ENCODE measurements around the gene GUCY2C. TPM values are rescaled to one million over a fixed set of nuclear protein-coding genes. Genes with fewer than 3 reads are reported as not detected.

GUCY2C gene
- total RNA-seq, 1 donor from 2014 or later = 0.11 TPM

GRCh38 chr12:14614704-14615121, 81.7 kb downstream of the GUCY2C start:
- Histone ChIP-seq H3K27me3 (ENCODE audit: low read depth) (no peaks in the 10 kb centered on the region), H3K36me3 (no peaks in the 10 kb centered on the region), H3K27ac (replicated peaks) (no peak overlapping the region), H3K4me3 (no peak overlapping the region), H3K9me3 (replicated peaks) (peaks cover 18% of the 10 kb centered on the region), H3K4me1 (peaks cover 50% of the 10 kb centered on the region)
- TF ChIP-seq, protein P1, sequence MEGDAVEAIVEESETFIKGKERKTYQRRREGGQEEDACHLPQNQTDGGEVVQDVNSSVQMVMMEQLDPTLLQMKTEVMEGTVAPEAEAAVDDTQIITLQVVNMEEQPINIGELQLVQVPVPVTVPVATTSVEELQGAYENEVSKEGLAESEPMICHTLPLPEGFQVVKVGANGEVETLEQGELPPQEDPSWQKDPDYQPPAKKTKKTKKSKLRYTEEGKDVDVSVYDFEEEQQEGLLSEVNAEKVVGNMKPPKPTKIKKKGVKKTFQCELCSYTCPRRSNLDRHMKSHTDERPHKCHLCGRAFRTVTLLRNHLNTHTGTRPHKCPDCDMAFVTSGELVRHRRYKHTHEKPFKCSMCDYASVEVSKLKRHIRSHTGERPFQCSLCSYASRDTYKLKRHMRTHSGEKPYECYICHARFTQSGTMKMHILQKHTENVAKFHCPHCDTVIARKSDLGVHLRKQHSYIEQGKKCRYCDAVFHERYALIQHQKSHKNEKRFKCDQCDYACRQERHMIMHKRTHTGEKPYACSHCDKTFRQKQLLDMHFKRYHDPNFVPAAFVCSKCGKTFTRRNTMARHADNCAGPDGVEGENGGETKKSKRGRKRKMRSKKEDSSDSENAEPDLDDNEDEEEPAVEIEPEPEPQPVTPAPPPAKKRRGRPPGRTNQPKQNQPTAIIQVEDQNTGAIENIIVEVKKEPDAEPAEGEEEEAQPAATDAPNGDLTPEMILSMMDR (IDR thresholded peaks at IDR 0.05; ENCODE audit: borderline replicate concordance) = no peak
- DNase-seq = no peak
- intact Hi-C loops (cut with micrococcal nuclease) = loop anchor here (5.0 kb wide), 1 partner anchor 377 kb away; no protein-coding TSS in a partner anchor

DNA sequence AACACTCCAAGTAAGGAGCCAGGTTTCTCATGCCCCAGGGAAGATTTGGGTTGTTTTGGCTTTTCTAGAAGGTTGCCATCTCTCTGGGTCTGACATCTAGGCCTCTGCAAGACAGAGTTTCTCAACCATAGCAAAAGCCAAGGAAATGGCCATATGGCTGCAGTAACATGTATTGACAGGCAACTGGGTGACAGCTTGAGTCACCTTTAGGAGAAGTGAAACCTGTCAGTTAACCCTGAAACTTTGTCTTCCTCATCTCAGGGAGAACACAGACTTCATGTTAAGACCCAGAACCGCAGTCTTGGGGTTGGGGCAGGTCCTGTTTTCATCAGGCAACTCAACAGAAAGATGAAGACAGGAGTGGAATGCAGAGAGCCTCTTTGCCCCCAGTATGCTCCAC, 82.7 kb downstream of the GUCY2C start:
- Histone ChIP-seq H3K4me3 (no peak overlapping the region), H3K27me3 (ENCODE audit: low read depth) (no peaks in the 10 kb centered on the region), H3K4me1 (peaks cover 40% of the 10 kb centered on the region), H3K9me3 (replicated peaks) (peaks cover 21% of the 10 kb centered on the region), H3K27ac (replicated peaks) (peak overlapping the region; percentile 75), H3K36me3 (no peaks in the 10 kb centered on the region)
- DNase-seq = no peak
- TF ChIP-seq, protein P1 (IDR thresholded peaks at IDR 0.05; ENCODE audit: borderline replicate concordance) = no peak
- intact Hi-C loops (cut with micrococcal nuclease) = no loop called here

- TF ChIP-seq, protein P1 (IDR thresholded peaks at IDR 0.05; ENCODE audit: borderline replicate concordance) = no peak
- Histone ChIP-seq H3K4me3 (peak overlapping the region; percentile 32), H3K36me3 (no peaks in the 10 kb centered on the region), H3K9me3 (replicated peaks) (peaks cover 29% of the 10 kb centered on the region), H3K4me1 (peaks cover 39% of the 10 kb centered on the region), H3K27ac (replicated peaks) (peak overlapping the region; percentile 75), H3K27me3 (ENCODE audit: low read depth) (no peaks in the 10 kb centered on the region)
- no peak for DNase-seq
- intact Hi-C loops (cut with micrococcal nuclease) = no loop called here
Measured at GRCh38 chr12:14612898-14613445, 83.4 kb downstream of the GUCY2C start.

DNA sequence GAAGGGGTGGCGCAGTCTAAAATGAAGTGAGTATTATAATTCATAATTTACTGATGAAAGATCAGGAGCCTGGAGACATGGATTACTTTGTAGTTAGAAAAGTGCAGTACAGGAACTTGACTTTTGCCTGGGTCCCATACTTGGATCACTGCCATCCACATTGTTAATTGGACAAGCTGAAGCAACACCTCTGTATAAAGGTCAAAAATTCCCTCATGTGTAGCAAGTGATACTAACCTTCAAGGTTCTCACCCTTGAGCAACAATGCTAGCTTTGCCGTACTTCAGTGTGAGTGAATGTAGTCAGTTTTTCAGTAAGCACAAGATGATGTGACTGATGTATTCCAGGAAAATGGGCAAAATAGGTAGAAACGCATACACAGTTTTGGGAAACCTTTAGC, 84.1 kb downstream of the GUCY2C start:
- TF ChIP-seq, protein P1 (IDR thresholded peaks at IDR 0.05; ENCODE audit: borderline replicate concordance) = no peak
- H3K27ac ChIP-seq (replicated peaks) = peak overlapping the region; percentile 75
- DNase-seq = no peak
- H3K4me1 ChIP-seq = peaks cover 39% of the 10 kb centered on the region
- H3K4me3 ChIP-seq = no peak overlapping the region
- H3K27me3 ChIP-seq (ENCODE audit: low read depth) = no peaks in the 10 kb centered on the region
- intact Hi-C loops (cut with micrococcal nuclease) = no loop called here
- H3K36me3 ChIP-seq = no peaks in the 10 kb centered on the region
- H3K9me3 ChIP-seq (replicated peaks) = peaks cover 36% of the 10 kb centered on the region

DNA sequence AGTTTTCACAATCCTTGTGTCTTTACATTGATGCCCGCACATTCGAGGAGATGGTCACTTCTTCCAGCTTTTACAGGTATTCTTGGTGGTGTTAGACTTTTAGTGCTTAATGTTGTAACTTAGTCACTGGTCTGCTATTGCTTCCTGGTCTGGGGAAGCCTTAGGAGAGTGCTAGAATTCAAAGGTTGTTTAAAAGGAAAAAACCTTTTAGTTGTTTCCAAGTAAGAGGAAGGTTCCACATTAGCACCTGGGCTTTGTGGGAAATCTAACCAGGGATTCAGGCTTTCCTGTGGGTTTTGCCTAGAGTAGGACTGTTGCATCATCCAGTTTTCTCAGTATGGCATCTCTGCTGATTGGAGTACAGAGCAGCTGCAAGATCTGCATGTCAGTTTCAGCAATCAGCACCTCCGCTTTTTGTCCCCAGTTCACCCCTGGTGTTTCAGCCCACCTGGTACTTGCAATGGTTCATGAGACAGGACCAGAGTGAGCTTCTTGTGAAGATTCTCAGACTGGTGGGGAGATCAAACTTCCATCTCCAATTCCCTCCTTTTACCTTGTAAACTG, 84.7 kb downstream of the GUCY2C start:
- Histone ChIP-seq H3K4me3 (no peak overlapping the region), H3K27me3 (ENCODE audit: low read depth) (no peaks in the 10 kb centered on the region), H3K9me3 (replicated peaks) (peaks cover 41% of the 10 kb centered on the region), H3K27ac (replicated peaks) (peak overlapping the region; percentile 75), H3K4me1 (peaks cover 39% of the 10 kb centered on the region), H3K36me3 (no peaks in the 10 kb centered on the region)
- DNase-seq = no peak
- TF ChIP-seq, protein P1 (IDR thresholded peaks at IDR 0.05; ENCODE audit: borderline replicate concordance) = no peak
- intact Hi-C loops (cut with micrococcal nuclease) = no loop called here

Data from left ventricle myocardium inferior (tissue), 1 donor.